ENCODE results near the gene PSMB10. TPM values are rescaled to one million over a fixed set of nuclear protein-coding genes. Genes with fewer than 3 reads are reported as not detected.

Gene PSMB10
- total RNA-seq, 1 experiment from 2014 or later = 24.5 TPM

DNA sequence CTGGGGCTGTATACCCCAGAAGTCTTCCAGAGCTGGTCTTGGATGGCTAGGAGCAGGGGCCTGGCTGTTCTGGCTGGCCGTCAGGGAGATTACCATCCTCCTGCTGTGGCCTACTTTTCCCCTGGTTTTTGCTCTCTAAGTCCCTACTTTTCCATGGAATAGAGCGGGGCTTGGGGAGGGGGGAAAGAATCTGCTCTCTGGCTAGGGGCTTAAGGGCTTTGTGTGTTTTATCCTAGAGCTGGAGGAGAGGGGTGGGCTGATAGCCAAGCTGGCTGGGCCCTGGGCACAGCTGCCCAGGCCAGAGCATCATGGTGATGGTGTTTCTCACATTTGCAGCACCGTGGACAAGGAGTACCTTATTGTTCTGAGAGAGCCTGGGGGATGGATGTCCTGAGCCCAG is 48.3 kb downstream of the PSMB10 start:
- Mint-ChIP-seq H3K36me3 (ENCODE audit: insufficient read depth in 1 of 3, low read depth in 3 of 3) (peaks cover 2 to 10% (median 8%) of the 10 kb centered on the region in 3 experiments; a peak in 6 of 7 replicates), H3K27ac (peak overlapping the region in 1 of 3 experiments; percentile 27; a peak in 3 of 7 replicates), H3K9me3 (no peaks in the 10 kb centered on the region), H3K4me1 (peaks cover 20 to 35% of the 10 kb centered on the region in 2 experiments), H3K4me3 (no peak overlapping the region), H3K27me3 (ENCODE audit: low read depth) (no peaks in the 10 kb centered on the region; the same call in none of the 2 replicates)
- Histone ChIP-seq H2BK120ac (ENCODE audit: low read depth, low read length, poor library complexity, severe bottlenecking) (no peak overlapping the region), H2AFZ (ENCODE audit: low read length) (no peak overlapping the region), H3K79me2 (ENCODE audit: insufficient read depth, low read length) (no peaks in the 10 kb centered on the region), H3K14ac (ENCODE audit: insufficient read depth, low read length) (no peak overlapping the region), H3K23me2 (ENCODE audit: insufficient read length, low read depth, low read length, poor library complexity, severe bottlenecking) (no peaks in the 10 kb centered on the region), H2AK5ac (ENCODE audit: insufficient read length, low read length) (no peak overlapping the region), H4K91ac (ENCODE audit: insufficient read length, low read depth, low read length) (no peak overlapping the region), H3K79me1 (ENCODE audit: insufficient read depth, low read depth, low read length, poor library complexity, severe bottlenecking) (no peaks in the 10 kb centered on the region), H2BK20ac (ENCODE audit: low read depth, low read length, poor library complexity, severe bottlenecking) (no peak overlapping the region), H3K9ac (ENCODE audit: extremely low read depth, insufficient read length, low read length) (no peak overlapping the region), H4K8ac (replicated peaks; ENCODE audit: insufficient read length, low read depth, low read length) (no peak overlapping the region), H3T11ph (ENCODE audit: low read length) (no peak overlapping the region), H4K20me1 (ENCODE audit: control insufficient read depth, insufficient read depth, insufficient read length) (no peaks in the 10 kb centered on the region), H3K23ac (ENCODE audit: insufficient read length, low read depth, low read length) (no peak overlapping the region), H2BK12ac (ENCODE audit: insufficient read length, low read depth, low read length) (no peak overlapping the region), H2BK15ac (ENCODE audit: low read depth, low read length) (no peak overlapping the region), H2BK5ac (ENCODE audit: insufficient read length, low read length) (no peak overlapping the region), H3K9me3 (ENCODE audit: control insufficient read depth, low read depth, low read length) (no peaks in the 10 kb centered on the region), H3K4me2 (ENCODE audit: insufficient read depth, insufficient read length, low read length) (no peak overlapping the region), H4K5ac (ENCODE audit: insufficient read length, low read depth, low read length) (no peak overlapping the region), H3K56ac (ENCODE audit: insufficient read length, low read depth, low read length) (no peak overlapping the region), H3K4me1 (ENCODE audit: insufficient read depth, low read length) (no peaks in the 10 kb centered on the region), H3K4ac (ENCODE audit: low read depth, low read length) (no peak overlapping the region), H3K27ac (ENCODE audit: insufficient read length, low read depth, low read length) (no peak overlapping the region), H3K18ac (ENCODE audit: insufficient read length, low read depth, low read length) (no peak overlapping the region), H3K27me3 (ENCODE audit: insufficient read depth, low read length) (no peaks in the 10 kb centered on the region)
- DNase-seq = no peak
- no peak for TF ChIP-seq CTCF (conservative IDR thresholded peaks at IDR 0.05)
- WGBS (ENCODE audit: extremely low coverage, insufficient read length, low lambda C conversion rate) = no CpG with 5 or more reads among the region's 3 CpGs
